SJSA1 (cell line): Measurements from ENCODE around the gene RANBP17. TPM values are rescaled to one million over a fixed set of nuclear protein-coding genes. Genes with fewer than 3 reads are reported as not detected.
"Not testable (repeated sequence)": the region's sequence is repeated elsewhere in the genome, so short reads cannot be mapped to it uniquely, and the experiment has no call there.

Source experiments
- DNase-seq, 2 experiments: peaks; one replicate each; pipeline ENCODE4 v3.0.0-alpha.2; 2015 to 2020; ENCODE audit warnings: low spot score in 2 of 2, low read depth in 1 of 2
- H3K27ac ChIP-seq: fragments of 250-450 bp; sonication (Bioruptor Pico); 2 replicates; pipeline ENCODE4 v1.5.1; 2020; ENCODE audit warnings: mild to moderate bottlenecking, moderate library complexity
- H3K27me3 ChIP-seq: fragments of 250-450 bp; sonication (Bioruptor Pico); replicated peaks from 2 replicates; pipeline ENCODE4 v1.5.1; 2020; ENCODE audit warnings: mild to moderate bottlenecking, moderate library complexity
- H3K36me3 ChIP-seq: fragments of 250-450 bp; sonication (Bioruptor Pico); 2 replicates; pipeline ENCODE4 v1.5.1; 2020; ENCODE audit warnings: mild to moderate bottlenecking
- H3K4me1 ChIP-seq: fragments of 250-450 bp; sonication (Bioruptor Pico); replicated peaks from 2 replicates; pipeline ENCODE4 v1.6.1; 2021; ENCODE audit warnings: mild to moderate bottlenecking
- H3K4me3 ChIP-seq: fragments of 250-450 bp; sonication (Bioruptor Pico); 2 replicates; pipeline ENCODE4 v1.5.1; 2020; ENCODE audit warnings: mild to moderate bottlenecking
- H3K9me3 ChIP-seq: fragments of 250-450 bp; sonication (Bioruptor Pico); replicated peaks from 2 replicates; pipeline ENCODE4 v1.5.1; 2020; ENCODE audit warnings: mild to moderate bottlenecking
- total RNA-seq: library from RNA; depleted of rRNA; stranded (reverse); fragments of >200 nt; shearing (Covaris generic); gene quantifications from 2 replicates; pipeline ENCODE4 v1.2.3, GENCODE V29; 2014

Gene RANBP17
- total RNA-seq, 1 experiment from 2014 or later: 24.6 TPM

DNA sequence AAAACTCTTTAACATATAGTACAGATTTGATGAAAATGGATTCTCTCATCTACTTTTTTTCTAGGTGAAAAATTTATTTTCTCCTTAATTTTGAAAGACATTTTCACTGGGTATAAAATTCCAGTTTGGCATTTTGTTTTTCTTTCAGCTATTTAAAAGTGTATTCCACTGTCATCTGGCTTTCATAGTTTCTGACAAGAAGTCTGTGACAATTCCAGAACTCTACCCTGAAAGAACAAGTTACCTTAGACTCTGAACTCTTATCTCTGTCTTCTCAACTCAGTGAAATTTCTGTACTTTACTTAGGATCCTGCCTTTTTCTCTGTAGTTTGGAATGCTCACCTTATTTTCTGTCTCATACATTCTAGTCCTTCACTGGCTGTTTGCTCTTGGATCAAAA, 161.7 kb downstream of the RANBP17 start:
- Histone ChIP-seq H3K4me3 (no peak overlapping the region), H3K27ac (no peak overlapping the region), H3K9me3 (peaks cover 32% of the 10 kb centered on the region), H3K27me3 (no peaks in the 10 kb centered on the region), H3K36me3 (peaks cover 6% of the 10 kb centered on the region; the same call in 1 of the 2 replicates), H3K4me1 (no peaks in the 10 kb centered on the region)
- no peak for DNase-seq

DNA sequence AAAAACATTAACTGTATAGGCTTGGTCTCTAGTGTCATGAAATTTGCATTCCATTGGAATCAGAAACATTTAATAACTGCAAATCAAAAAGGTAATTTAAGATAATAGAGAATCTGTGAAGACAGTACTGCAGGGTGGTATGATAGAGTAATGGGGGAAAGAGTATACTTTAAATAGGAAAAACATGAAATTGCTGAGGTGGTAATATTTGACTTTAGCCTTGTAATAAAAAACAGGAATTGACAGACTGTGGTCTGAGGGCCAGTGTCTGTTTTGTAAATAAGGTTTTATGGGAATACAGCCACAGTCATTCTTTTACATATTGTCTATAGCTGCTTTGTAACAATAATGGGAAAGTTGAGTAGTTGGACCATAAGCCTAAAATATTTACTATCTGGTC, 162.3 kb downstream of the RANBP17 start:
- no peaks in the 10 kb centered on the region for H3K27me3 ChIP-seq
- no peak for DNase-seq
- H3K27ac ChIP-seq: no peak overlapping the region
- H3K4me3 ChIP-seq: no peak overlapping the region
- peaks cover 6% of the 10 kb centered on the region; the same call in 1 of the 2 replicates for H3K36me3 ChIP-seq
- no peaks in the 10 kb centered on the region for H3K4me1 ChIP-seq
- H3K9me3 ChIP-seq: peaks cover 32% of the 10 kb centered on the region

DNA sequence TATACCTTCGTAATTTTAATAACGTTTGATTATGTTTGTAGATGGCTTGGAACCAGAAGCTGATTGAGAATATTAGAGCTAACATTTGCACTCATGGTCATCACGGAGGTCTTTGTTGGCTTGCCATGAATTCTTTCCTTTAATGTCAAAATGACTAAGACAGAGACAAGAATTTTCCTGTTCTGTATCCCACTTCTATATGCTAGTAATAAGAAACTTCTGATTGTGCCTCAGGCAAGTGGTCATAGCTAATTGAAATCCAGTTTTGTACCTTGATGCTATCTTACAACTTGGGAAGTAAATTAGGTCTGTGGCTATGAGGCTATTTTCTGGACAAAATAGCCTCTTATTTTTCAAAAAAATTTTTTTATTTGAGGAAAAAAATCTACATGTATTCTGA, 167.6 kb downstream of the RANBP17 start:
- Histone ChIP-seq H3K27me3 (no peaks in the 10 kb centered on the region), H3K9me3 (no peaks in the 10 kb centered on the region), H3K4me3 (no peak overlapping the region), H3K36me3 (no peaks in the 10 kb centered on the region), H3K4me1 (no peaks in the 10 kb centered on the region), H3K27ac (no peak overlapping the region)
- no peak for DNase-seq

DNA sequence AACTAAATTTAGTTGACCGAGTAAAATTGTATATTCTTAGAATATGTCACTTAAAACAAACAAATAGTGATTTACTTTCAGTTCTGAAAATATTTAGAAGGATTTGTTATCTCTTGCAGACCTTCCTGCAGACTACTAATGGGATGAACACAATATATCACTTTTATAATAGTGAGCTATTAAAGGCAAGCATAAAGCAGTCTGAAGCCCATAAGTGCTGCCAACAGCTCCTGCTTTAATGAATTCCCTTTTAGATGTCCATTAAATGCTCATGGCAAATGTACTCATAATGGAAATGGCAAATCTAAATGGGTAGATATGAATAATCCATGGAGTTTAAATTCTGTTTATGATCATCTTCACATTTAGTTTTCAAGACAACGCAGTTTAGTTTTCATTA, 170.2 kb downstream of the RANBP17 start:
- H3K27ac ChIP-seq: no peak overlapping the region

DNA sequence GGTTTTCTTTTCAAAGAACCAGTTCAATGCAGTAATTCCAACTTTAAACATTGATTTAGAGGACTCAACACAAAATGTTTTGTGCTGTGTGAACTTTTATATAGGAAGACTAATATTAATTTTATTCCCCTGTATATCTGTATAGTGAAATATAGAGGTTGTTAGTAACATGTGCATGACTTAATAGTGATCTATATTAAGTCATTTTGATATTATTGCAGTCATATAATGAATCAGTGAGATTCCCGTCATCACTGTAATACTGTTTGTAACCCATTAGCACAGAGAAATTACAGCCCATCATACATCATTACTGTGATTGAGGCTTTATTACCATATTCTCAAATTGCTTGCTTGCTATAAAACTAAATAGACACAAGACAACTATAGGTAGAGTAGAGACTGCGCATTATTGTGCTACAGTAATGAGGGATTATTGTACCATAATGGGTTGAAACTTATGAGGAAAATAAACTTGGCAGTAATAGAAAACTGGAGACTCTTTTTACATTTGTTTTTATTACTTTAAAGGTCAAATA, 170.7 kb downstream of the RANBP17 start:
- H3K27ac ChIP-seq: no peak overlapping the region
- no peaks in the 10 kb centered on the region for H3K9me3 ChIP-seq
- no peaks in the 10 kb centered on the region for H3K27me3 ChIP-seq
- no peaks in the 10 kb centered on the region for H3K36me3 ChIP-seq
- H3K4me3 ChIP-seq: no peak overlapping the region
- DNase-seq: no peak
- no peaks in the 10 kb centered on the region for H3K4me1 ChIP-seq

More for the DNA sequence above, 170.2 kb downstream of the RANBP17 start:
- Histone ChIP-seq H3K4me3 (no peak overlapping the region), H3K36me3 (no peaks in the 10 kb centered on the region), H3K27me3 (no peaks in the 10 kb centered on the region), H3K9me3 (no peaks in the 10 kb centered on the region), H3K4me1 (no peaks in the 10 kb centered on the region)
- no peak for DNase-seq

DNA sequence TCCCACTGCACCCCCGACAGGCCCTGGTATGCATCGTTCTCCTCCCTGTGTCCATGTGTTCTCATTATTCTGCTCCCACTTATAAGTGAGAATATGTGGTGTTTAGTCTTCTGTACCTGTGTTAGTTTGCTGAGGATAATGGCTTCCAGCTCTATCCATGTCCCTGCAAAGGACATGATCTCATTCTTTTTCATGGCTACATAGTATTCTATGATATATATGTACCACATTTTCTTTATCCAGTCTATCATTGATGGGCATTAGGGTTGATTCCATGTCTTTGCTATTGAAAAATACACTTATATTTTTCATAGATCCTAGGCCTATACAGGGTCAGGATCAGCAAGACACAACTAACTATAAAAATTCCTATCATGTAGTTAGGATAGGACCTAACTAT, 180.1 kb downstream of the RANBP17 start:
- not testable (repeated sequence) for H3K27me3 ChIP-seq, H3K27ac ChIP-seq, H3K4me1 ChIP-seq, H3K36me3 ChIP-seq, DNase-seq, H3K4me3 ChIP-seq, H3K9me3 ChIP-seq

DNA sequence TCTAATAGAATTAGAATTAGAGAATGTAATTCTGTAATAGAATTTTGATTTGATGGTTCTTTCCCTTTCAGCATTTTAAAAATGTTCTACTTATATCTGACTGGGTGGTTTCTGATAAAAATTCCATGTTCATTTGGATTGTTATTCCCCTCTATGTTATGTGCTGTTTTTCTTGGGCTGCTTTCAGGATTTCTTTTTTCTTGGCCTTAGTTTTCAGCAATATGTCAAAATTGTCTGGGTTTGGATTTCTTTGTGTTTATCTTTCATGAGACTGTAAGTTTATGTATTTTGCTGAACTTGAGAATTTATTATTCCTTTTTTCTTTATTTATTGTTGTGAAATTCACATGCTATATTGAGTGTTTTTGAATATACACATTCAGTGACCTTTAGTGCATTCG, 189.1 kb downstream of the RANBP17 start:
- H3K27ac ChIP-seq: no peak overlapping the region
- peaks cover 3% of the 10 kb centered on the region; the same call in 1 of the 2 replicates for H3K36me3 ChIP-seq
- no peak overlapping the region for H3K4me3 ChIP-seq
- H3K4me1 ChIP-seq: no peaks in the 10 kb centered on the region
- no peak for DNase-seq
- no peaks in the 10 kb centered on the region for H3K27me3 ChIP-seq
- peaks cover 10% of the 10 kb centered on the region for H3K9me3 ChIP-seq

DNA sequence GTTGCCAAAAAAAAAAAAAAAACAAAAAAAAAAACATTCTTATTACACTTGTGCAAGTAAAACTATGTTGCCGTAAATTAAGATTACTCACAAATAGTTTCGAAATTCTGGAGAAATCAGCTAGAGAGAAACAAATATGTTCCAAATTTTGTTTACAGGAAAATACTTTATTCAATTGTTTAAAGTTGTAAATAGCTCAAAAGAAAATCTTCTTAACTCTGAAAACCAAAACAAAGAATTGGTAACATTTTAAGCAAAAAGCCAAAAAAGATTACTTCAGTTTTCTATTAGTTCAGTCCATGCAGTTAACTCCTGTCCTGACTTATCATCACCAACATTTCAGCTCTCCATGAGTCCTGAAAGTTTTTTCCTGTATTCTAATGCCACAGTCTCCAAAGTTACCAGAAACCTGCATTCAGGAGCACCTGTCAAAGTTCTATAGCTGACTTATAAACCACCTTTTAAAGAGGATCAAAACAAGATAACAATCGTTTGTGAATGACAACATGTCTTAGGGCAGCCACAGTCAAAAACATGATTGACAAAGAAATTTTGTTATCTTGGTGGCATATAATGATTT, 194.1 kb downstream of the RANBP17 start:
- Histone ChIP-seq H3K9me3 (peaks cover 13% of the 10 kb centered on the region), H3K4me3 (no peak overlapping the region), H3K27ac (no peak overlapping the region), H3K27me3 (no peaks in the 10 kb centered on the region), H3K4me1 (no peaks in the 10 kb centered on the region), H3K36me3 (peaks cover 6% of the 10 kb centered on the region)
- peak in 1 of 2 experiments; percentile 9 for DNase-seq

DNA sequence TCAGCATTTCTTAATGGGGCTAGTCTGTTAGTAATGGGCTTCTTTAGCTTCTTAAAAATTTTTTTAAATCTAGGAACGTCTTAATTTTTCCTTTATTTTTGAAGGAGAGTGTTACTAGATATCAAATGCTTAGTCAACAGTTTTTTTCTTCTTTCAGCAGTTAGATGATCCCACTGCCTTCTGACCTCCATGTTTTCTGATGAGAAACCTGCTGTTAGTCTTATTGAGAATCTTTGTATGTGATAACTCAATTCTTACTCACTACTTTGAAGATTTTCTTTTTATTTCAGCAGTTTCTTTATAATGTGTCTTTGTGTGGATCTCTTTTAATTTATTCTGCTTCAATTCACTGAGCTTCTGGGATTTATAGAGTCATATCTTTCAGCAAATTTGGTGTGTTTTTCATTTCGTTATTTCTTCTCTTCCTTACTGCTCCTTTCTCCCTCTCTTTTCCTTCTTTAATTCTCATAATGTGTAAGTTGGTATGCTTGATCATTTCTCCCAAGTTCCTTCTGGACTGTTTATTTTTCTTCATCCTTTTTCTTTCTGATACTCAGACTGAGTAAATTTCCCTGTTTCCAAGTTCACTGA, 205.8 kb downstream of the RANBP17 start:
- Histone ChIP-seq H3K27me3 (no peaks in the 10 kb centered on the region), H3K9me3 (peaks cover 8% of the 10 kb centered on the region), H3K4me3 (no peak overlapping the region), H3K4me1 (no peaks in the 10 kb centered on the region), H3K27ac (no peak overlapping the region), H3K36me3 (peaks cover 13% of the 10 kb centered on the region)
- DNase-seq: no peak

DNA sequence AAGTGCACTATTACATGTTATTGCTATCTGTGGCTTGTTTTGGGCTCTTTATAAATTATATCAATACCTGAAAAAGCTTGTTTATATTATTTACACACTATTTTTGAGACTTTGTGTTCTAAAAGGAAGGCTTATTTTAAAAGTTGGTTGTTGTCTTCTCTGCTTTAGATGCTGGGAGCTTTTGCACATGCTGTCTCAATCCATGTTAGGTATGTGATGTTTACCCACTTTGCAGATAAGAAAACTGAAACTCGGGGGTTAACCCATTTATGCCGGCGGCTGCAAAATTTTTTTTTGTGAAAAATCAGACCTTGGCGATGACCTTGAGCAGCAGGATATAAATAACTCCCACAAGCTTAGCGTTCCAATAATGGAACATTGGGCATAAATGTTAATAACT, 212.9 kb downstream of the RANBP17 start:
- Histone ChIP-seq H3K9me3 (no peaks in the 10 kb centered on the region), H3K27ac (no peak overlapping the region), H3K4me1 (no peaks in the 10 kb centered on the region), H3K36me3 (no peaks in the 10 kb centered on the region; the same call in 1 of the 2 replicates), H3K27me3 (no peaks in the 10 kb centered on the region), H3K4me3 (no peak overlapping the region)
- no peak for DNase-seq

DNA sequence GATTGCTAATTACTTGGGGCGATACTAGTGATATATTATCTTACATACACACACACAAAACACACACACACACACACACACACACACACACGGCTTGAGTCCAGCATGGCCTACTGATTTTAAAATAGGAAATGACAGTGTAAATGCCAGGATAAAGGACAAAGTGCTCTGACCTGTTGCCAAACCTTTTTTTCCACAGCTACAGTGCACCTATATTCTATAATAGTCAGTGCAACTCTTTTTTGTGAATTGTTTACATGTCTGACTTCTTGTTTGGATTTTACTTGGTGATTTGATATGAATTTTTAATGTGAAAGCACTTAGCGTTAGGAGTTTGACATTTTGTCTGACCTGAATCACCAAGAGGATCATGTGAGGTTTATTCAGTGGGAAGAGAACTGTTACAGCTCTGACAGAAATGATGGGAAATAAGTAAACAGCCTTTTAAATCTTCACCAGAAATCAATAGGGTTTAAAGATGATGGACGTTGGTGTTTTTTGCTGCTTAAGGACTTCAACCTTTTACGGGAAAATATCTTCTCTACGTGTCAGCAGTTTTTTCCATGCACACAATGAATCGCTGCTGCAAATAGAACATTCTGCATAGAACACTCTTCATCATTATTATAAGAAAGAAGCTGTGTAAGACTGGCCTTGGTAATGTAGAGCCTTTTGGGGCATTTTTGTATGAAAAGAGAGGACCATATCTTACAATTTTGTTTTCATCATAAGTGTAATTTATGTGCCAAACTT, 218.5 kb downstream of the RANBP17 start:
- peaks cover 8% of the 10 kb centered on the region; the same call in 1 of the 2 replicates for H3K9me3 ChIP-seq
- H3K4me1 ChIP-seq: no peaks in the 10 kb centered on the region
- H3K4me3 ChIP-seq: no peak overlapping the region
- no peak for DNase-seq
- no peak overlapping the region for H3K27ac ChIP-seq
- no peaks in the 10 kb centered on the region for H3K36me3 ChIP-seq
- H3K27me3 ChIP-seq: no peaks in the 10 kb centered on the region

DNA sequence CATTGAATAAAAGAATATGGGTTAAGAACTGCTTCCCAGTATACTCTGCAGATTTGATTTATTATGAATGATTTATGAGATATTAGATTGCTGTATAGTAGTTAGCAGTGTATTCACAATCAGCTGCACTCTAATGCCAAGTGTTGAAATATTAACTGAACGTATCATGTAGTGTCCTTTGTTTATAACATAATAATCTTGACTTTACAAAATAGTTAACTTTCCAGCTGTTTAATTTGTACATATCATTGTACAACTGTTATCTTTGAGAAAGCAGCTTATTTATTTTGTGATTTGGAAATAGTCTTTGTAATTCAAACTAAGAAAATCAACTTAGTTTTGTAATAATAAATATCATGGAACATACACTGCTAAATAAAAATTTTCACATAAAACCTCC, 219.5 kb downstream of the RANBP17 start:
- no peaks in the 10 kb centered on the region for H3K36me3 ChIP-seq
- H3K27ac ChIP-seq: no peak overlapping the region
- H3K4me3 ChIP-seq: no peak overlapping the region
- no peaks in the 10 kb centered on the region for H3K27me3 ChIP-seq
- no peaks in the 10 kb centered on the region for H3K4me1 ChIP-seq
- no peak for DNase-seq
- peaks cover 8% of the 10 kb centered on the region; the same call in 1 of the 2 replicates for H3K9me3 ChIP-seq

DNA sequence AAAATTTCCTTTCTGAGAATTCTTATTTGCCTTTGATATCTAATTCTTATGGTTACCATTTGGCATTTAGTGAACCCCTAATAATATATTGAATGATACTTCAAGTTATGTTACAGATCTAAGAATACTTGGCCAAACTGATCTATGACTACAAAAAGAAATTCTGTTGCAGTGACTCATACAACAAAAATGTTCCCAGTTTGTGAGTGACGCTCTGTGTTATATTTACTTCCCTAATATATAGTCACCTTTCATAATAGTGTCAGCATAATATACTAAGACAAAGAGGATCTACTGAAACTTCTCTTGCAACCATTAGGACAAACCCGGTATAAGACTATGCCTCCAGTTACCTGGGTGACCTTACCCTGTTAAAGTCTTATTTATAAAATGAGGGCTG, 230.4 kb downstream of the RANBP17 start:
- H3K27ac ChIP-seq: peak overlapping the region; percentile 21
- H3K4me1 ChIP-seq: peaks cover 11% of the 10 kb centered on the region
- no peak overlapping the region for H3K4me3 ChIP-seq
- peak in 1 of 2 experiments; percentile 66 for DNase-seq
- no peaks in the 10 kb centered on the region for H3K36me3 ChIP-seq
- H3K27me3 ChIP-seq: no peaks in the 10 kb centered on the region
- H3K9me3 ChIP-seq: no peaks in the 10 kb centered on the region

DNA sequence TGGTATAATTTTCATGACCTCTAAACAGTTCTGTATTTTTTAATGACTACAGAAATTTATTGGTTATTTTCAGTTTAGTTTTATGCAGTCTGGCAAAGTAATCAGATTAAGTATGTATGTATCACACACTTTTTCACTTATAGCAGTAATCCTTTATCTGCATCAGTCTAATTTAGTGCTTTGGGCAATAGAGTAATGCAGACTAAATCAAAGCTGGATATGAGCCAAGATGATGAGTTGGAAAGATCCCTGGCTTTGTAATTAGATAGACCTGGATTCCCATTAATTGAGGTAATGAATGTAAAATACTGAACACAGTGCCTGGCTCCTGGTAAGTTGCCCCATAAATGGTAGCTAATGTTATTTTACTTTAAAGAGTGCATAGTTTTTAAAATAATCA, 231.8 kb downstream of the RANBP17 start:
- H3K9me3 ChIP-seq: no peaks in the 10 kb centered on the region
- no peak overlapping the region for H3K27ac ChIP-seq
- DNase-seq: no peak

More for the DNA sequence above, 231.8 kb downstream of the RANBP17 start:
- H3K27me3 ChIP-seq: no peaks in the 10 kb centered on the region
- H3K36me3 ChIP-seq: no peaks in the 10 kb centered on the region
- H3K4me3 ChIP-seq: no peak overlapping the region
- H3K4me1 ChIP-seq: peaks cover 11% of the 10 kb centered on the region
